ENCODE measurements around the gene LATS1.
"Not testable (repeated sequence)": the region's sequence is repeated elsewhere in the genome, so short reads cannot be mapped to it uniquely, and the experiment has no call there.

The LATS1 gene

GRCh38 chr6:149727793-149728498 is 10.0 kb upstream of the LATS1 start:
- DNase-seq = no peak

- no peak for DNase-seq
Observed at GRCh38 chr6:149725785-149726184, 7.9 kb upstream of the LATS1 start.

- DNase-seq = peak in 1 of 2 donors; percentile 21
Observed at GRCh38 chr6:149723771-149724417, 6.0 kb upstream of the LATS1 start.

GRCh38 chr6:149723262-149723661 is 5.4 kb upstream of the LATS1 start:
- DNase-seq = no peak

GRCh38 chr6:149719531-149719930 is 1.6 kb upstream of the LATS1 start:
- no peak for DNase-seq

- no peak for DNase-seq
Observed at GRCh38 chr6:149717255-149717587, 680 bp downstream of the LATS1 start.

GRCh38 chr6:149716181-149716963 is 1.5 kb downstream of the LATS1 start:
- no peak for DNase-seq

GRCh38 chr6:149714442-149714841 is 3.5 kb downstream of the LATS1 start:
- no peak for DNase-seq

- no peak for DNase-seq
Observed at GRCh38 chr6:149711711-149712110, 6.2 kb downstream of the LATS1 start.

GRCh38 chr6:149701714-149702113 is 16.2 kb downstream of the LATS1 start:
- no peak for DNase-seq

- DNase-seq = no peak
Observed at GRCh38 chr6:149699150-149699549, 18.8 kb downstream of the LATS1 start.

GRCh38 chr6:149698175-149698574 is 19.7 kb downstream of the LATS1 start:
- no peak for DNase-seq

- DNase-seq = no peak
Observed at GRCh38 chr6:149696901-149697300, 21.0 kb downstream of the LATS1 start.

- DNase-seq = no peak
Observed at GRCh38 chr6:149694921-149695320, 23.0 kb downstream of the LATS1 start.

- no peak for DNase-seq
Observed at GRCh38 chr6:149691201-149691600, 26.7 kb downstream of the LATS1 start.

GRCh38 chr6:149686230-149686629 is 31.7 kb downstream of the LATS1 start:
- no peak for DNase-seq

GRCh38 chr6:149683256-149683859 is 34.5 kb downstream of the LATS1 start:
- DNase-seq = no peak

GRCh38 chr6:149681845-149682244 is 36.1 kb downstream of the LATS1 start:
- not testable (repeated sequence) for DNase-seq

GRCh38 chr6:149681209-149681608 is 36.7 kb downstream of the LATS1 start:
- DNase-seq = no peak

- no peak for DNase-seq
Observed at GRCh38 chr6:149680503-149680902, 37.4 kb downstream of the LATS1 start.

GRCh38 chr6:149672265-149672664 is 45.6 kb downstream of the LATS1 start:
- not testable (repeated sequence) for DNase-seq

GRCh38 chr6:149660028-149660427 is 57.9 kb downstream of the LATS1 start:
- DNase-seq = no peak

GRCh38 chr6:149657441-149657840 is 60.5 kb downstream of the LATS1 start:
- DNase-seq = no peak

GRCh38 chr6:149651056-149651455 is 66.8 kb downstream of the LATS1 start:
- no peak for DNase-seq
